Rectal smooth muscle tissue (tissue), 1 donor: Measurements from ENCODE around the gene EPHA5.

ENCODE experiments used
- H3K27ac ChIP-seq: one replicate; pipeline ENCODE4 v1.7.0; 2013; ENCODE audit warnings: low read depth, low read length, inconsistent platforms
- H3K27me3 ChIP-seq: one replicate; pipeline ENCODE4 v1.7.0; 2013; ENCODE audit warnings: low read length; ENCODE audit not compliant: control insufficient read depth, insufficient read depth
- H3K36me3 ChIP-seq: one replicate; pipeline ENCODE4 v1.7.0; 2013; ENCODE audit warnings: low read length; ENCODE audit not compliant: control insufficient read depth, insufficient read depth
- H3K4me1 ChIP-seq: one replicate; pipeline ENCODE4 v1.7.0; 2013; ENCODE audit warnings: low read length; ENCODE audit not compliant: control insufficient read depth, insufficient read depth
- H3K4me3 ChIP-seq: one replicate; pipeline ENCODE4 v1.7.0; 2013; ENCODE audit warnings: low read length
- H3K9ac ChIP-seq: one replicate; pipeline ENCODE4 v1.7.0; 2013; ENCODE audit warnings: low read length

EPHA5 gene

DNA sequence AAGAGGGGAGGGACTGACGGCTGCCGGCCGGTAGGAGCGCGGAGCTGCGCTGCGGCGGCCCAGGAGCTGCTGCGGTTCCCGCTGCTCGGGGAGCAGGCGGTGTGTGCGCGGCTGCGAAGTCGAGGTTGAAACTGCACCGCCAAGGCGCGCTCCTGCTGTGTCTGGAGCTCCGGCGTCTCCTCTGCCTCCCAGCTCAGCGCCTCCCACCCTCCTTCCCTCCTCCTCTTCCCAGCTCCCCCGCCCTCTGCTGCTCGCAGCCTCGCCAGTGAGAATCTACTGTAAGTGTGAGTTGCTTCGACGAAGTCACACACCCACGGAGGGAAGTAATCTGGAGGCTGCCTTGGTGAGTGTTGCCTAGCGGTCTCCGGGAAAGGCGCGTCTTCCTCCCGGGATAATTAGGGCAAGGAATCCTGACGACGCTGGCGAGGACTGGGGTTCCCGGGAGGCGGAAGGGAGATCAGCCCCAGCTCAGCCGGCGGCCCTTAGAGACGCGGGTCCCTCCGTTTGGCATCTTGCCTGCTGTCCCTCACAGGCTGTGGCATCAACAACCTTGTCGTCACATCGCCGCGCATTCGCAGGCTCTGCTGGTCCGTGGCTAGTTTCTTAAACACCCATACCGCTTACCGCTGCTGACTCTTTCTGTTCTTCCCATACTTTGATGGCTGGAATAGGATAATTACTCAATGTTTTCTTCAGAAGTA is at the start of gene EPHA5:
Gene EPHA5, minus strand, starts transcription at position 159 of the 701 bp plus-strand sequence. CDS start 747 bp downstream, outside the sequence.
- Histone ChIP-seq H3K9ac (no peak within 1 kb of the TSS), H3K4me3 (peak within 1 kb of the TSS; percentile 65), H3K27me3 (peaks cover 14% of the 10 kb centered on the region), H3K27ac (no peak within 1 kb of the TSS), H3K4me1 (peaks cover 6% of the 10 kb centered on the region), H3K36me3 (no peaks in the 10 kb centered on the region)

DNA sequence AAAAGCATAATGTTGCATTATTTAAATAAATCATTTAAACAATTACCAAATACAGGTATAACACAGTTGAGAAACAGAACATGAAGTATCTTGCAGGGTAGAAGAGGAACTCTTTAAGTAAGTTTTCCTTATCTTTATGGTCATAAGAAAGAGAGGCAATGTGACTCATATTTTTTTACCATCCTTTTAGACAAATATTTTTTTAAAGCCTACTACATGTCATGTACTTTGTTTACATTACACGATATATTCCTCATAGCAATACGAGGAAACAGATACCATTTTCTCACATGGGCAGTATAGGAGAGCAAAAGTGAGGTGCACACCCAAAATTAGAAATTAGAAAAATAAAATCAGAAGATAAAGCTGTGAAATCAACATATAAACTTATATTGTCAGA is 49.3 kb upstream of the EPHA5 start:
- Histone ChIP-seq H3K36me3 (no peaks in the 10 kb centered on the region), H3K4me3 (no peak overlapping the region), H3K9ac (no peak overlapping the region), H3K27me3 (no peaks in the 10 kb centered on the region), H3K27ac (no peak overlapping the region), H3K4me1 (no peaks in the 10 kb centered on the region)

DNA sequence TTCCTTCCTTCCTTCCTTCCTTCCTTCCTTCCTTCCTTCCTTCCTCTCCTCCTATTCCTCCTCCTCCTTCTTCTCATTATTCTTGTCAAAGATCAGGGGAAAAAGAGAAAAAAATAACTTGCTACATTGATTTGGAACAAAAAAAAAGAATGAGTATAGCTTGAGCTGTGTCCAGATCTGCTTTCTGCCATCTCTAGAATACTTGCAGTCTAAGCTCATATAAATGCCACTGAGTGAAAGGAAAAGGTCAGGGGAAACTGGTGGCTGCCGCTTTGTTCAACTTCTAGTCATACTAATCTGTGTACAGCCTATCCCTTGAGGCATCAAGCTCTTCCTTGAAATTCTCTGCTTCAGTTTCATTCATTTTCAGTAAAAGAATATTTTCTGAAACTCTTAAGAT is 28.3 kb upstream of the EPHA5 start:
- no peaks in the 10 kb centered on the region for H3K36me3 ChIP-seq
- H3K4me1 ChIP-seq: no peaks in the 10 kb centered on the region
- no peak overlapping the region for H3K4me3 ChIP-seq
- no peaks in the 10 kb centered on the region for H3K27me3 ChIP-seq
- H3K9ac ChIP-seq: no peak overlapping the region
- H3K27ac ChIP-seq: no peak overlapping the region

DNA sequence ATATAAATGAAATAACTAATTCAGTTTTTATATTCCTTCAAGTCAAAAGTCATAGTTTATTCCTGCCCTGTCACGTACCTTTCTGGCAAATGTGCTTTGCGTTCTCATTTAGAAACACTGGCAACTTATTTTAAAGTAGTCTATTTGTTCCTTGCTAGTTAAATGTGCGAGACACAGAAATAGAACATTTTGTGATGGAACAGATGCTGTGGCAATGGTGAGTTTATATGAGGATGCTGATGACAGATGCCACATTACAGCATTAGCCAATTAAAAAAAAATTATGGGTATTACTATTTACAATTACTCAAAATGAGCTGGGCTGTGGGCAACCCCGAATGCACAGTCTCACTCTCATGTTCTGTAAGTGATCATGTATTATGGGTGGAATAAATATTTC is 26.1 kb upstream of the EPHA5 start:
- H3K36me3 ChIP-seq: no peaks in the 10 kb centered on the region
- H3K4me3 ChIP-seq: no peak overlapping the region
- H3K9ac ChIP-seq: no peak overlapping the region
- no peak overlapping the region for H3K27ac ChIP-seq
- no peaks in the 10 kb centered on the region for H3K27me3 ChIP-seq
- H3K4me1 ChIP-seq: no peaks in the 10 kb centered on the region

DNA sequence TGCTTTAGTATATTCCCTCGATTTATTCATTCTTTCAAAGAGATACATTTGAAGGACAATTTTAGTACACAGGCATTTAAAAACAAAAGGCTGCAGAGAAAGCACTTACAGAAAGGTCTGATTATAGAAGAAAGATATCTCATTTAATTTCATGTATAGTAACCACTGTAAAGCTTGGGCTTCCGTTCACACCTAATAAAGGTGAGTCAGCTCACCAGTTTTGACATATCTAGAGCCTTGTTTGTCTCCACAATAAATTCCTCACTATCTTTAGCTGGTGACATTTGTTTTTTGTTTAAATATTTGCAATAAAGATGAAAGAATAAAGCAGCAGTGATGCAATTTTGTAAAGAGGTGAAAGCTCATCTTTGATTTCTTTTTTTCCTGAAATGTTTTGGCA is 1.1 kb upstream of the EPHA5 start:
- H3K9ac ChIP-seq: no peak overlapping the region
- no peak overlapping the region for H3K4me3 ChIP-seq
- no peaks in the 10 kb centered on the region for H3K36me3 ChIP-seq
- peaks cover 6% of the 10 kb centered on the region for H3K4me1 ChIP-seq
- peaks cover 11% of the 10 kb centered on the region for H3K27me3 ChIP-seq
- no peak overlapping the region for H3K27ac ChIP-seq

DNA sequence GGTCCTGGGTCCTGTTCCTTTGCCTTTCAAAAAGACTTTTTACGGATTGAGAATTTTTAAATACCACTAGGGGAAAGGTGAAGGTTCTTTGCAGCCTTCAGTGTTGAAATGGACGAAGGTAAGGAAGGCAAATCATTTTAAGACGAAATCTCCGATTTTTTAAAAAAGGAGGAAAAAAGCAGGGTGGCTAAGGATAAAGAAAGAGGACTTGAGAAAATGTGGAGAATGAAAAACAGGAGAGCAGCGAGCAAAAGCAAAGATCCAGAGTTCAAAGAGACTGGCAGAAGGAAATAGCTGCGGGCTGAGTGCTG is 314 bp downstream of the EPHA5 start:
- Histone ChIP-seq H3K9ac (no peak overlapping the region), H3K27me3 (peaks cover 14% of the 10 kb centered on the region), H3K36me3 (no peaks in the 10 kb centered on the region), H3K27ac (no peak overlapping the region), H3K4me3 (peak overlapping the region; percentile 65), H3K4me1 (peaks cover 6% of the 10 kb centered on the region)

DNA sequence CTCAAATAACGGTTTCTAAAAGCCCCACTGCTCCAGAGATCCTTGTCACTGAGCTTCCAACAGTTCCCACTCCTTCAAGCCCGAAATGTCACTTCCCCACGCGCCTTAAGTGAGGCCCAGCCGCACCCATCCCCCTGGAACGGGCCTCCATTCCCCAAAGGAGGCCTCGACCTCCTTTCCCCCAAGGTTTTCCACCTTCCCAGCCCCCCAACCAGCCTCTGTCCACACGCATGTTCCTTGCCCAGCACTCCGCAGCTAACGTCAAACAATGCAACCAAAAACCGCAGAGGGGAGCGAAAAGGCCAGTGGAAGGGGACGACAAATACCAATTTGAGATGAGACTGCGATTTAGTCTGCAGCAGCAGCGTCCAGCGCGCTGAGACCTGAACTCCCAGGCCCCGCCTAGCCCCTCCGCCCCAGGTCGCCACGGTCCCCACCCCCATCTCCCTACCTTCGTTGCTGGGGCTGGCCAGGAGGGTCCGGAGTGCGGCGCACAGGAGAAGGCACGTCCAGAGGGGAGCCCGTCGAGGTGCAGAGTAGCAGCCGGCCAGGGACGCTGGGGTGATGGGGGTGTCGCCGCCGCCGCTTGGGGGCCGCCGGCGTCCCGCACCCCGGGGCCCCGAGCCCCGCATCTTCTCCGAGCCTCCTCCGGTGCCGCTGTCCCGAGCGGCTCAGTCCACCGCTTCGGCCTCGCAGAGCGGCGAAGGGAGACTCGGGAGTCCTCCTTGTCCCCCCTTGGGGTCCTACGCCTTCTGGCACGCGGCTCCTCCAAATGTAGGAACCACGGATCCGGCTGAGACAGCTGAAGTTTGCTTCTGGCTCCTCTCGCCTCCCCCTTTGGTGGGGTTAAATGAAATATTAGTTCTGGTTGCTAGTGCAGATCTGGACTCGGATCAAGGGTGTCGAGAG is 924 bp downstream of the EPHA5 start:
- H3K9ac ChIP-seq: no peak overlapping the region
- peaks cover 6% of the 10 kb centered on the region for H3K4me1 ChIP-seq
- H3K27ac ChIP-seq: no peak overlapping the region
- H3K36me3 ChIP-seq: no peaks in the 10 kb centered on the region
- H3K4me3 ChIP-seq: peak overlapping the region; percentile 65
- H3K27me3 ChIP-seq: peaks cover 14% of the 10 kb centered on the region

DNA sequence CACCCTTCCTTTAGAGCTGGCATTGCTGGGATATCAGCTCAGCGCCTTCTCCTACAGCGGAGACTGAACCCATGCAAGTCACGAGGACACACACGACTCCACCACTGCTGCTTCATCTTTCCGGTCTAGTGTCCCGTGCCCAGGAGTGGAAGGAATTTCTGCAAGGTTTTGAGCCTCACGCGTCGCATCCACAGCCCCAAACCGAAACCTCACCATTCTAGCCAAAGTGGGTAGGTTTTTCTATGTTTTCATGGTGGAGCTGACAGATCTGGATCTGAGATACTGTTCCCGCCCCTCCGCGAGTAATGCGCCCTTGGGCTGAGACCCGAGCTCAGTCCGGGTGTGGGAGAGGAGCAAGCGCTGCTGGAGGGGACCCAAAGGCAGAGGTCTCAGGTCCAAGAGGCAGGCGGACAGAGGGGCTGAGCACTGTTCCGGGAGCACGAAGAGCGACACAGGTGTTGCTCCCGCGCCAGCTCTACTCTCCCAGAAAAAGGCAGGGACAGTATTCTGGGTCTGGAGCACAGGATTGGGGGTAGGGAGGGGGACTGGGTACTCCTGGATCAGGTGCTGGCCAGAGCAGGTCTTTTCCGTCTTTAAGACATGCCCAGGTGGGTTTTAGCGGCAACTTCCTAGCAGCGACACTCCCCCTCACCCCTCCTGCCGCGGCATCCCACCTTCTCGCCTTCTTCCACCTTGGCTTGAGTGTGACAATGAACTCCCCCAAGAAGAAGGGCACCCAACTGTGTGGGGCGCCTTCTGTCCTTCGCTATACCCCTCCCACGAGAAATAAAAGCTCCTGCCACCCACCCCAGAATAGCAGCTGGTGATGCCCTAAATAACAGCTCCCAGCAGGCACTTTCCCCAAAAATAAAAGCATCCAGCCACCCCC is 1.8 kb downstream of the EPHA5 start:
- H3K27me3 ChIP-seq: peaks cover 14% of the 10 kb centered on the region
- H3K4me3 ChIP-seq: peak overlapping the region; percentile 65
- H3K4me1 ChIP-seq: peaks cover 6% of the 10 kb centered on the region
- no peaks in the 10 kb centered on the region for H3K36me3 ChIP-seq
- no peak overlapping the region for H3K9ac ChIP-seq
- H3K27ac ChIP-seq: no peak overlapping the region

DNA sequence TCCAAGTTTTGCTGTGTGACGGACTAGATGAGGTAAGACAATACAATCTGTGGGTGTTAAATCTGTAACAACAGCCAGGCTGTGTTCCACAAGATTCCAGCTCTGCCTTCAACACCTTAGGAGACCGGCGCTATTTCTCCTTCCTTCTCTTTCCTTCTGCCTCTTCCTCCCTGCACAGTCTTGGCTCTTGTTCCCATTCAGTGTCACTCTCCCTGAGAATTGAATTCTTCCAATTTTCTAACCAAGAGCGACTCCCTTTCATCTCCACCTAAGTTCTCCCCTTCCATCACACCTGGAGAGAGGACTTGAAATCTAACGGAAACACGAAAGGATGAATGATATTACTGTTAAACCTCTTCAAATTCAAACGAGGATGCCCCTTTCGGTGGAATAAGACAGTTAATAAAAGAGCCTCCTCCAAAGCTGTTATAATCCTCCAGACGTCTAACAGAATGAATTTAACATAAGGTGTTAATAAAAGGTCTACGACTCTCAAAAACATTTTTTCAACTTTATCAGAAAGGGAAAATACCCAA is 2.7 kb downstream of the EPHA5 start:
- no peak overlapping the region for H3K9ac ChIP-seq
- no peak overlapping the region for H3K27ac ChIP-seq
- H3K4me1 ChIP-seq: peaks cover 6% of the 10 kb centered on the region
- H3K36me3 ChIP-seq: no peaks in the 10 kb centered on the region
- H3K4me3 ChIP-seq: no peak overlapping the region
- peaks cover 14% of the 10 kb centered on the region for H3K27me3 ChIP-seq

DNA sequence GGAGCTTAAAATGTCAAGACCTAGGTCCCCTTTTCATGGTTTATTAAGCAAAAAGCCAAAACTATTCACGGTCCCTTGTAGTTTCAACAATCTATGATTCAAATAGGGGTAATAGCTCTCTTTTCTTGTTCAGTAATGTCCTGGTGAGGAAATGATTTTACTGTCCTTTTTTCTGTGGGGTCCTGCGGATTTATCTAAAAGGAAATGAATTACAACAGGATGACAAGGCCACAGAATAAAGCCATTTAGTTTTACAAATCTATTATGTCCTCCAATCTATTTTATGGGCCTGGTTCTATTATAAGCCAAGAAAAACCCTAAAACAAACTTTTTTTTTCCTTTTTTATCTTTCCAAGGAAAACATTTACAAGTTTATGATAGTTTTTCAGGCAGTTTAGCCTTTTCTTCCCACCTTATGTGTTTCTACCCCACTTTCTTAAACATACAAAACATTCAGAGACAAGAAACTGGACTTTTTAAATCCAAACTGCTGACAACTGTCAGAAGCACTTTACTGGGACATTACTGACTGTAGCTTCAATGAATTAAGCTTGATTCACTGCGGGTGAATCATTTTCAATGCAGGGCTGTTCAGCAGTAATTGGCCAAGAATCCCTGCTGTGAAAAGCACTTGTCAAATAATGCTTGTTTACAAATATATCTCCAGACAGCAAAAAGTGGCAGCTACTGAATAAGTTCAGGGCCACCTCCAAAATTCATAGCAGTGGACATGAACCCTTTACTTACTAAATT is 4.3 kb downstream of the EPHA5 start:
- Histone ChIP-seq H3K9ac (no peak overlapping the region), H3K4me1 (peaks cover 6% of the 10 kb centered on the region), H3K27ac (no peak overlapping the region), H3K27me3 (peaks cover 14% of the 10 kb centered on the region), H3K4me3 (no peak overlapping the region), H3K36me3 (no peaks in the 10 kb centered on the region)

DNA sequence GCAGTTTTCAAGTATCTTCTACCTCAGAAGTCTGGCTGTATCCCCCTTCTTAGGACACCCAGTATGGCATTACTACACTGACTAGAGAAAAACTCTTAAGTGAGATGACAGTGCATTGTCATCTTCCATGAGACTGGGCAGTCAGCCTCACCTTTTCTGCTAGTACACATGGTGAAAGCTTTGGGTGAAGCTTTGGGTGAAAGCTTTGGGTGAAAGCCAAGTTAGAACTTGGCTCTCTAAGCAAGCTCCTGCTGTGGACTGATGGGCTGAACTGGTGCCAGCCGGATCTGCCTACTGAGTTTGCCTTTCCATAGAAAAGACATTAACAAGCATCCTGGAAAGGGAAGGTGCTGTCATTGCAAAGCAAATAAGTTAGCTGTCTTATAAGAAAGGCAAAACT is 8.8 kb downstream of the EPHA5 start:
- Histone ChIP-seq H3K4me3 (no peak overlapping the region), H3K27ac (no peak overlapping the region), H3K9ac (no peak overlapping the region), H3K27me3 (peaks cover 3% of the 10 kb centered on the region), H3K4me1 (no peaks in the 10 kb centered on the region), H3K36me3 (no peaks in the 10 kb centered on the region)
